Measurements from ENCODE around the gene PBLD.
"Not testable (repeated sequence)": the region's sequence is repeated elsewhere in the genome, so short reads cannot be mapped to it uniquely, and the experiment has no call there.

Gene PBLD

DNA sequence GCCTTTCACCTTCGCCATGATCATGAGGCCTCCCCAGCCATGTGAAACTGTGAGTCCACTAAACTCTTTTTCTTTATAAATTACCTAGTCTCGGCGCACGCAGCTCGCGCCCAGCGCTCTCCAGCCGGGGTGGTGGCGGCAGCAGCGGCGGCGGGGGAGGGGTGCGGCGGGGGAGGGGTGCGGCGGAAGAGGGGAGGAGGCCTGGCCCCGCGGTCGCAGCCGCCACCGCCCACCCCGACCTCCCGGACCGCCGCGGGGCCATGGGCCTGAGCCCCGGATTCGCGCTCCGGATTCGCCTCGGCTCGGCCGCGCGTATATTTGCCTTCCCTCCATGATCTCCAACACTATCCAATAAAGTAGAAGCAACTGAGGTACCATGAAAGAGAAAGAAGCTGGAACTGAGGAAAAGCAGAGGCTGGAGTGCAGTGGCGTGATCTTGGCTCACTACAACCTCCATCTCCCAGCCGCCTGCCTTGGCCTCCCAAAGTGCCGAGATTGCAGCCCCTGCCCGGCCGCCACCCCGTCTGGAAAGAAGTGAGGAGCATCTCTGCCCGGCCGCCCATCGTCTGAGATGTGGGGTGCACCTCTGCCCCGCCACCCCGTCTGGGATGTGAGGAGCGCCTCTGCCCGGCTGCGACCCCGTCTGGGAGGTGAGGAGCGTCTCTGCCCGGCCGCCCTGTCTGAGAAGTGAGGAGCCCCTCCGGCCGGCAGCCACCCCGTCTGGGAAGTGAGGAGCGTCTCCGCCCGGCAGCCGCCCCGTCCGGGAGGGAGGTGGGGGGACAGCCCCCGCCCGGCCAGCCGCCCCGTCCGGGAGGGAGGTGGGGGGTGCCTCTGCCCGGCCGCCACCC lies 53.6 kb downstream of the PBLD start:
- not testable (repeated sequence) for DNase-seq (ENCODE audit: low read depth)

DNA sequence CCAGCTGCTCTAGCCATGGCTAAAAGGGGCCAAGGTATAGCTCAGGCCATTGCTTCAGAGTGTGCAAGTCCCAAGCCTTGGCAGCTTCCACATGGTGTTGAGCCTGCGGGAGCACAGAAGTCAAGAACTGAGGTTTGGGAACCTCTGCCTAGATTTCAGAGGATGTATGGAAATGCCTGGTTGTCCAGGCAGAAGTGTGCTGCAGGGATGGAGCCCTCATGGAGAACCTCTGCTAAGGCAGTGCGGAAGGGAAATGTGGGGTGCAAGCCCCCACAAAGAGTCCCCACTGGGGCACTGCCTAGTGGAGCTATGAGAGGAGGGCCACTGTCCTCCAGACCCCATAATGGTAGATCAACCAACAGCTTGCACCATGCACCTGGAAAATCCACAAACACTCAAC lies 54.9 kb downstream of the PBLD start:
- not testable (repeated sequence) for DNase-seq (ENCODE audit: low read depth)

DNA sequence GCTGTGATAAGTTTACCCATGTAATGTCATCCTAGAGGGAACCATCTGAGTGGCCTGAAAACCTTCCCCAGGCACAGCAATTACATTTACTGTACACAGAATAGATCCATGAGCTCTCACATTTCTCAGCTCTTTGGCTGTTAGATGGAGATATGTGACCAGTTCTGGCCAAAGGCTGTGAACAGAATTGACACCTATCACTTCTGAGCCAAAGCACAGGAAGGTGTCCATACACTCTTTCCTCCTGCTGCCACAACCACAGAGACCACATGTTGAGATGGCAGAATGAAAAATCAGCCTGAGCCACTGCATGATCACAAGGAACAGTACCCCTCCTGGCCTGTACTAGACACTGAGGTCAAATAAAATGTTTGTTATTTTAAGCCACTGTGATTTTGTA lies 56.5 kb downstream of the PBLD start:
- DNase-seq (ENCODE audit: low read depth), result no peak

DNA sequence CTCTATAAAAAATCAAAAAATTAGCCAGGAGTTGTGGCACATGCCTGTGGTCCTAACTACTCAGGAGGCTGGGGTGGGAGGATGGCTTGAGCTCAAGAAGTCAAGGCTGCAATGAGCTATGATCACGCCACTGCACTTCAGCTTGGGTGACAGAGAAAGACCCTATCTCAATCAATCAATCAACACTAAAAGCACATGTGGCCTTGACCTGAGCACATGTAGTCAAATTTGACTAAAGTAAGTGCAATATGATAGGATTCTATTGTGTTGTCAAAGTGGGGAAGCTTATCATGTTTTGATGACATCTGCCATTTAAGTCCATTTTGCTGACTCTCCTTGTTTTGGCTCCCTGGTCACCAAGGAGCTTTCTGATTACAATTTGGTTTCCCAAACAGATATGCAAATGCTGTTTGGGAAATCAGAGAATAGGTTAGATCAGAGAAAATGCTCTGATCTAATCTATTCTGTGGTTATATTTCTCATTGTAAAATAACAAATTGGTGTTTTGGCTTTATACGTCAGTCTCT lies 57.1 kb downstream of the PBLD start:
- DNase-seq (ENCODE audit: low read depth), result no peak

DNA sequence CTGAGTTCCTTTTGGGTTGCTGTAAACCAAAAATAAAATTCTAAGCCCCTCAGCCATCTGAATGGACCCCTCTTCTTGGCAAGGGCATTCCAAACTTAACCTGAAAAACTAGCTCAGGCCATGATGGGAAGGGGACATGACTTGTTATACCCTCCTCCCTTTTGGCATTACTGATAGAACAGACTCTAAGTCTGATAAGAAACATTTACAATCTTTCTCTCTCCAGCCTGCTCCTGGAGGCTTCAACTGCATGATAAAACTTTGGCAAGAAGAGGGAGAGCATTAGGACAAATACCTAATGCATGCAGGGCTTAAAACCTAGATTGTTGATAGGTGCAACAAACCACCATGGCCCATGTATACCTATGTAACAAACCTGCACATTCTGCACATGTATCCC lies 59.9 kb downstream of the PBLD start:
- no peak for DNase-seq (ENCODE audit: low read depth)

DNA sequence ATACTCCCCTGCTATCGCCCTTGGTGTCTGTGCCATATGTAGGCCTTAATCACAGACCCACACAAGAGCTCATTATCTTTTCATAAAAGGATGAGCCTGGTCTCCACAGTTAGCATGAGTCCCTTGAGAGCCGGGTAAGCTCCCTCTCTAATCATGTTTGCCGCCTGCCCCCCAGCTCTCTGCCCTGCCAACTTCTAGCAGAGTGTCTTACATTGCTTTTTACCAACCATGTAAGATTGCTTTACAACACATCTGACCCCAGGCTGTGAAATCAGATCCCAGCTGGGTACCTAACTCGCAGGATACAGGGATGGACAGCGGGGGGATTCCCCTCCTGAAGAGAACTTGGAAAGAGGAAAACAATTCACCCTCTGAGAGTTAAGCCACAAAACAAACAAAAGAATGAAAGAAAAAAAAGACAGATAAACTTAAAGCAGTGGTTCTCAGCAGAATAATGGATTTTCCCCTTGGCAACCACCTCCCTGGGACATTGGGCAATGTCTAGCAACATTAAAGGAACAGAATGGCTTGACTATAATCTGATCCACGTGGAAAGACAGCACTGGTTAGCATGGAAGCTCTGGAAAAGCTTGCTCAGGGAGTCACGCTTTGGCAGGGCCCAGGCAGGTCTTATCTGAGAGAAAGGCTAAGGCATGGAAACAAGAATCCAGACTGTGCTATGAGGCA lies 61.4 kb downstream of the PBLD start:
- DNase-seq (ENCODE audit: low read depth), result no peak

DNA sequence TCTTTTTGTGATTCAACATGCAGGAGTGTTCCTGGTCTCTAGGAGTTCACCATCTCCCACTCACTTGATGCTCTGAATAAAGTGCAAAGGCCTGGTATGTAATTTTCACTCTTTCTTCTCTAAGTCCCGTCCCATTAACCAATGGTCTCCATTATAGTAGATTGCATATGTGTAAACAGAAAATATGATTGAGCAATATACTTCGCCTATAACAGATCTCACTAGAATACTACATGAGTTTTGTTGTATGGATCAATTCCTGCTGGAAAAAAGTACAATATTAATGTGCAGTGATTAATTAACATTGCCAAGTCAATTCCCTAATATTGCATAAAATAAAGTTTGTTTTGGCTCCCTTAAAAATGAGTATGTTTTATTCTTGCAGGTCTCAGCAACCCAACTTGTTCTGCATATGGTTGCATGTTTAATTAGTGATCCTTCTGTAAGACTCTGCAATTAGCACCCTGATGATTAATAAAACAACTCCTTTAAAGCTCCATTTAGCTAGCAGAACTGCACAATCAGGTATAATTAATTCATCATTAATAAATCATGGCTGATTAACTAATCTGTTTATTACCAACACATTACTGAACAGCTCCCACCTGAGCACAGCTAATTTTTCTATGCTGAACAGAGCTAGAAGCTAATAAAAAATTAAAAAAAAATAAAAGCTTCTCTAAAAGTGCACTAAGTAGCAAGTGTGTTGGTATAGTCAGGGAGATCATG lies 63.0 kb downstream of the PBLD start:
- no peak for DNase-seq (ENCODE audit: low read depth)

DNA sequence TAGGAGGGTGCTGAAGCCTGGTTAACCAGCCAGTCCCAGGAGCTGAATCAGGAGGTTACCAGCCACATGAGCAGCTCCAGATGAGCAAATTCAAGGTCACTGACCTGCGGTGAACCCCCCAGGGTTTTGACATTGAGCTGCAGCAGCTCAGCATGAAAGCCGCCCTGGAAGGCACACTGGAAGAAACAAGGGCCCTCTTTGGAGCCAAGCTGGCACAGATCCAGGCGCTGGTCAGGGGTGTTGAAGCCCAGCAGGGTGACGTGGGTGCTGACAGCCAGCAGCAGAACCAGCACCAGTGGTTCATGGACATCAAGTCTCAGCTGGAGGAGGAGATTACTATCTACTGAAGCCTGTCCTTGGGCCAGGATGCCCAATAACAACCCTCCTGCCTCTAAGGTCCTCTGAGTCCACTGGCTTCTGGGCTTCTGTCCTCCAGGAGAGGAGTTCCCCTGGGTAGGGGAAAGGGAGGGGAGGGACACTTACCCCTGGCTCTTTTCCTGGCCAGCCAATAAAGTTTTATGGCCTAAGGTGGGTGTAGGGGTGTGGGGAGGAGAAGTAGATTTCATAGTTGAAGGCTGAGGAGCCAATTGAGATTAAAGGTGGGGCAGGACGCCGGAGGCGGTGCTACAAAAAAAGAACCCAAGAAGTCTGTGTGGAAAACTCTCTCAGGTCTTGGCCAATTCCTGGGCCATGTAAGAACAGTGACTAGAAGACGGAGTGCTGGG lies 71.4 kb downstream of the PBLD start:
- DNase-seq (ENCODE audit: low read depth), result no peak

DNA sequence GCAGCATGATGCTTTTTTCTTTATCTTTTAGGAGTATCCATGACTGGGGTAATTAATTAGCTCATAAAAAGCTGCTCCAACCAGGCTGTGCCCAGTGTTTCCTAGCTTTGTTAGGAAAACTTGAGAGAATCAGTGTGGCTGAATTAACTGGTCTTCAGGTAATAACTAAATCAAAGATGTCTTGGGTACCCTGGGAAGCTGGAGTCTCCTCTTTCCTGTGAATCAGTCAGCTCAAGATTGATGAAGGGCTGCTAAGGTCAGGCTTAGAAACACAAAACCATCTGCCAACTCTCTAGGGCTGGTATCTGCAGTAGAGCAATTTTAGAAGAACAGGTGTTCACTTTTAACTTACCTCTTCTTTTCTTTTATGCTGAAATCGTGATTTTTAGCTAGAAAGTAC lies 79.4 kb downstream of the PBLD start:
- DNase-seq (ENCODE audit: low read depth), result no peak

DNA sequence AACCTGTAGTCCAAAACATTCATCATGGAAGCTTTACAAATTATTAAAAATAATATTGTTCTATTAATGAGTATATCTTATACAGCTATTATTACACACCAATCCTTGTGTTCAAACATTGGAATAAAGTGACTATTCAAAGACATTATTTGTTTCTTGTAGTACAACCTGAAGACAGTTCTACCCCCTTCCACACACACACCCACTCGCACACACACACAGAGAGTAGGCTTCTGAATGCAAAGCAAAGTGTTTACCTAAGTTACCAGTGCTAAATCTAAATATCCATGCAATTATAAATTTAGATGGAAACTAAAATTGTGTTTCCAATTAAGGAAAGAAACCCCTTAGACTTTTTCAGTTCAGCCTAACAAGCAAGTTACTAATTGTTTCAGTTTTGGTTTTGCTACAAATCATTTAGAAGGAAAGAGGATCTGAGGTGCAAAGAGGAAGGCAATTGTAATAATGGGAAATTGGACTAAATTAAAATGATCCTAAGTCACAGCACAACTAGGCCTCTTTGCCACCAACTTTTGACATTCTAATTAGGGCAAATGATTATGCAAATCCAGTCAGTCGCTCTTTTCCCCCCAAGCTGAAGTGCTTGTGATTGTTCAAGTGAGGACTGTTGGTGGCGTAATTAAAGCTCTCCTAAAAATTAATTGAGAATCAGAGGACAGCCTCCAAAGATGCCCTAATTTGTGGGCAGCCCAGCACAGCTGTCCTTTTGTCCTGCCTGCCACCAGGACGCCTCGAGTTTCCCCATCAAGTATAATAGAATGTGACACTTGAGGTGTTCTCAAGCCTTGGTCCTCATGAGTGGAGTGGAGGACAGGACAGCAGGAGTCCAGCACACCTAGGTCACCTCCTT lies 80.9 kb downstream of the PBLD start:
- DNase-seq (ENCODE audit: low read depth), result no peak

DNA sequence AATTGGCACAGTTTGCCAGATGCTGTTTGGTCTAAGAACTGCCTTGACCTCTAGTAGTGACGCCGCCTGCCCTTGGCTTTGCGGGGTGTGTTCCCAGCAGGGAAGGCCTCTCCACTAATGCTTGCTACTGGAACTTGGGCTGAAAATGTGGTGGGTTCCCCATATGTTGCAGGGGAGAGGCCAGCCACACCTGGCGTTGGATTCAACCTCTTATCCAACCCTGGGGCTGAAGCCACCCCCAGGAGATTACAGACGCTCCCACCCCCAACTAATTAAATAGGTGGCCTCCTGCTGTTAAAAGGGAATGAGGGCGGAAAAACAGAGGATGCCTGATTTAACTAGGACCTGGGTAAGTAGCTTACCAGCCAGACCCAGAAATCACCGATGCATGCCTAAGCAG lies 81.6 kb downstream of the PBLD start:
- DNase-seq (ENCODE audit: low read depth), result no peak

DNA sequence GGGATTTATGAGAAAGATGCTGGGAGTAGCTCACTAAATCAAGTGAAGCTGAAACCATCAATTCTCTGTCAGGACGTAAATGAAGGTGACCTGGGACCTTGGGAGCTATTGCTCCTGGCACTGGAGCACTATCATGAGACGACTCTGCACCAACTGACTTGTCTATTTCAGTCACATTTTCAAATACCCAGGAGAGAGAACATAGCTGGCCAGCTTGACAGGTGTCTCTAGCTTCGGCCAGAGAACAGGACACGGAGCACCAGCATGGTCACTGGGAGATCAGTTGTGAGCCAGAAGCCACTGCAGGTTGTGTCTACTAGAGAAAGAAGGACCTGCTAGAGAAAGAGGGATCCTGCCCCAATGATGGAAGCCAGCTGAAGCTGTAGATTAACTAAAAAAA lies 83.4 kb downstream of the PBLD start:
- no peak for DNase-seq (ENCODE audit: low read depth)

DNA sequence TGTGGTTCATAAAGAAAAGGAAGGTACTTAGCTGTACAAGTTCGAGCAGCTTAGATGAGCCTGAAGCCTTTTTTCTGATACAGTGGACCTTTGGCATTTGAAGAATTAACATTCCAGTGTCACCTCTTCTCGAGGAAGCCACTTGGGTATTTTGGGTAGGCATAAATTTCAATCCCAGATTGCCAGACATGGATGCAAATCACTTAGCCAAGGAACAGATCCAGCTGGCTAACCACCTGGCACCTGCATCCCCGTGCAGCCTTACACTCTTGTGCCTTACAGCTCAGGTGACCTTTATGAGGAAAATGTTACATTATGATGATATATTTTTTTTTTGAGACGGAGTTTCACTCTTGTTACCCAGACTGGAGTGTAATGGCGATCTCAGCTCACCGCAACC lies 84.8 kb downstream of the PBLD start:
- DNase-seq (ENCODE audit: low read depth), result no peak

DNA sequence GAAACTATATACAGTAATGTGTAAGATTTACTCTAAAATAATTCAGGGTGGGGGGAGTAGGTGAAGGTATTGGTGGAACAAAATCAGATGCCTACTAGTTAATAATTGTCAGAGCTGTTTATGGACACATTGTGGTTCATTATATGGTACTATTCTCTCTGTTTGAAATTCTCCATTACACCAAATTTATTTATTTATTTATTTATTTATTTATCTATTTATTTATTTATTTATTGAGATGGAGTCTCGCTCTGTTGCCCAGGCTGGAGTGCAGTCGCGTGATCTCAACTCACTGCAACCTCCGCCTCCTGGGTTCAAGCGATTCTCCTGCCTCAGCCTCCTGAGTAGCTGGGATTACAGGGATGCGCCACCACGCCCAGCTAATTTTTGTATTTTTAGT lies 86.3 kb downstream of the PBLD start:
- not testable (repeated sequence) for DNase-seq (ENCODE audit: low read depth)

DNA sequence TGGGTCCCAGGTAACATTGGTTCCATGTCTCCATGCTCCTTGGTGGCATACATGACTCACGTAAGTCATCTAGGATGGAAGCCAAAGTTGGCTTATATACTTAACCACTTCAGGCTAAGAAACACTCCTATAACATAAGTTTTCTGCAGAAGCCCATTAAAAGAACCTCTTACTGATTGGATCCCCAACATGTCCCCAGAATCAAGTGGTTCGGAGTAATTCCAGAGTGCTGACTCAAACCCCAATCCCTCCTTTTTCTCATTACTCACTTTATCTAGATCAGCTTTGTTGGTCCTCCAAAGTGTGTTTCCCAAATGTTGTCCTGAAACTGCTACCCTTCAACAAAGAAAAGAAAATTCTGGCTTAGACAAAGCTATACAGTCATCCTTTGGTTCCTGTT lies 90.7 kb downstream of the PBLD start:
- DNase-seq (ENCODE audit: low read depth), result no peak

DNA sequence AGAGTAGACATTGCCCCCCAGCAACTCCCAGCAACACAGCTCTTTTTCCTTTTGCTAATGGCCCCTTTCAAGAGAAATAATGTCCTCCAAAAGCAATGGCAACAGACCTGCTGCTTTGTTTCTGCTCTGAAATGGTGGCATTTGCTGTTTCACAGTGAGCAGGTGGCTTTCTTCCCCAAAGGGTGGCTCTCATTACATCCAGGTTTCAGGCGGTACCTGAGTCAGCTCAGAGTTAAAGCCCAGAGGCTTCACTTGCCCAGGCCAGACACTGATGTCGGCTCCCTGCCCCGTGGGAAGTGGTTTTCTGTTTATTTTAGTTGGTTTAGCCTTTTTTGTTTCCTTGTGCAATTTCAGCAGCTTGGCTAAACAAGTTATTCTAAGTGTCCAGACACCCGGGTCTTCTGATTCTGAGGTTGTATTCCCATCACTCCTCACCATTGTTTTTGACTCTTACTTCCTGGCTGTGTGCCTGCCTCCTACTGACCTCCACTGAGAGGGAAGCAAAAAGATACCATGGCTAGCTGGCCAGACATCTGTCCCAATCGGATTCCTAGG lies 93.1 kb downstream of the PBLD start:
- DNase-seq (ENCODE audit: low read depth), result no peak

DNA sequence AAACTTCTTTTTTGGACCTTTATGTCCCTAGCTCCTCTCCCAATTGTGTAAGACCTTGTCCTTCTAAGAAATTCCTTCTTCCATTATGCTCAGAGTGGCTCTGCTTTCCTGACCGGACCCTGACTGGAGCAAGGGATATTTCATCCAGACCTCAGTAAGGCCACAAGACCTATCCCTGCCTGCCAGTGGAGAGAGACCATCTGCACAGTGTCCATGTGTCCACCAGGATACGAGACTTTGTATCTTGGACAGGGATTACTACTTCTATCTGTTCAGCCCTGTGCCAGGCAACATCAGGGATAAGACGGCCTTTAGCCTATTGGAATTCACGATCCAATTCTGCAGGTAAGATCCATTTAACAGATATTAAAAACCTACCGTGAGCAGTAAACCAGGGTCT lies 93.7 kb downstream of the PBLD start:
- DNase-seq (ENCODE audit: low read depth), result no peak

DNA sequence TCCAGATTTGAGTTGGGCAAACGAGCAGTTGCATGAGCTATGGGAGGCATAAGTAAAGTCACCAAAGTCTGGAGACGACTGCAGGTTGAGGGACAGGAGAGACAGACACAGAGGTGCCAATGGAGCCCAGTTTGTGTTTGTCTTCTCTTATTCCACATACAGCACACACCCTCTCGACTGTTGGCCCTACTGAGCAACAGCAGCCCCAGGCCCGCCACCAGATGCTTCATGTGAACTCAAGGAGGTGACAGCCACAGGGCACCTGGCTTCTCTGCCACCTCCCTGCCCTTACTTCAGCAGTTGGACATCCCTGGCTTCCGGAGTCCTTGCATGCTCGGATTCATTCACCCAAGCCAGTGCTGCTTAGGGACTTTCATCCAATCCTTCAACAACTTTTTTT lies 94.4 kb downstream of the PBLD start:
- no peak for DNase-seq (ENCODE audit: low read depth)

DNA sequence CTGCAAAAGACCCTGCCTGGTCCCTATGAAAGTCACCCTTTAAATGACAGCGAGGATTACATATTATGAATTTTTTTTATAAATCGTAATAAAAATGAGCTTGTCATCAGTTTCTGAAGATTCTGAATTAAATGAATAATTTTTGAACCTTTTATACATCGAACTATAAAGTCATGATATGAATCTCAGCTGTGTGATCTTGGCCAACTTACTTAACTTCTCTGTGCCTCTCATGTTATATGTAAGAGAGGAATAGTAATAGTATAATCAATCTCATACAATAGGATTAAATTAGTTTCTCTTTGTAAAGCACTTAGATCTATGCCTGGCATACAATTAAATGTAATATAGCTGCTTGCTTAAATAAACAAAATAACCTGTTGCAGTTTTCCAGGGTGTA lies 95.6 kb downstream of the PBLD start:
- no peak for DNase-seq (ENCODE audit: low read depth)

DNA sequence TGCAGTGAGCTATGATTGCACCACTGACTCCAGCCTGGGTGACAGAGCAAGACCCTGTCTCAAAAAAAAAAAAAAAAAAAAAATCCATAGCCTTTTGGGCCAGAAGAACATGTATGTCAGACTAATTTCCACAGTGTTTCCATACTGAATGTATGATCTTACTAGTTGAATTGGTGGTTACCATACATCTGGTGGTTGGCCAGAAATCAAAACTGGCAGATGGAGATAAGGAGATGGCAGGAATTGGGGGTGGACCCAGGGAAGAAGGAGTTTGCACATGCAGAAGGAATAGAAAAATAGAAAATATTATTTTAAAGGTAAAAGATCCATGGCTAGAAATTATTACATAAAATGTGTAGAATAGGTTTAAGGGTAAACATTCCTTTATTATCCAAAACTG lies 97.1 kb downstream of the PBLD start:
- DNase-seq (ENCODE audit: low read depth), result no peak

DNA sequence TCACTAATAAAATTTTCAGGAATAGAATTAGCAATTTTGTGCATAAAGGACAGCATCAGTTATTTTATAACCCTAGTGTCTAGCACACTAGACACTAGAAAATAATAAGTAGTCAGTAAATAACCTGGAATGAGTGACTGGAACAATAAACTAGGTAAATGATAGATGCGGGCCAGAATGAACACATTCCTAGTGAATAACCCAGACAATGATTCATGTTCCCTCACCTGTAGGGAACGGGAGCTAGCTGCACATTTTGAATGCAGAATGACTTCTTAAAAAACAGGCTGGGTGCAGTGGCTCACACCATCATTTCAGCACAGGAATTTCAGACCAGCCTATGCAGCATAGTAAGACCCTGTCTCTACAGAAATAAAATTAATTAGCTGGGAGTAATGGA lies 97.6 kb downstream of the PBLD start:
- no peak for DNase-seq (ENCODE audit: low read depth)
